ENCODE results near the gene COL25A1. TPM values are rescaled to one million over a fixed set of nuclear protein-coding genes. Genes with fewer than 3 reads are reported as not detected.

The COL25A1 gene
- total and polyA plus RNA-seq, 4 donors: 0.61 to 4.4 (median 2.1) TPM

DNA sequence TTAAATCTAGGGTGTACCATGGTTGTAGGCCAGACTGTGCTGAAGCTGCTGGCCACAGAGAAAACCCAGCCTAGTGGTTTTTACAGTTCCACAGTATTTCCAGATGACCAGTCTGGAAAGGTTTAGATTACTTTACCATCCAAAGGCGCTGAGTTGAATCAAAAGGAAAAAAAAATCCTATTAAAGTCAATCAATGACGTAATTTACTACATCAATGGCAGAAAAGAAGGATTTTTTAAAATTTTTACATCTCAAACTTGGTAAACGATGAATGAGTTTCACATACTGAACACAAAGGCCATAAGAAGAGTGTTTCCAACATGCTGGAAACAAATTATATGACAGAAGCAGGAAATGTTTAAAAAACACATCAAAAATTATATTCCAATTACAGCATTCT is 409.0 kb downstream of the COL25A1 start (continued):
- TF ChIP-seq ZBTB33 (IDR thresholded peaks at IDR 0.05): no peak

GRCh38 chr4:108891896-108892590 is 410.4 kb downstream of the COL25A1 start:
- Histone ChIP-seq H3K36me3 (ENCODE audit: control insufficient read depth in 4 of 4, insufficient read depth in 3 of 4, low read depth in 1 of 4, low read length in 3 of 4) (no peaks in the 10 kb centered on the region), H3K27me3 (ENCODE audit: control insufficient read depth in 4 of 4, insufficient read depth in 4 of 4, low read length in 3 of 4) (no peaks in the 10 kb centered on the region), H3K4me3 (ENCODE audit: low read depth in 1 of 3, low read length in 3 of 3) (no peak overlapping the region), H3K9ac (ENCODE audit: low read depth in 1 of 2, low read length in 2 of 2) (no peak overlapping the region), H3K9me3 (ENCODE audit: control insufficient read depth in 4 of 4, low read length in 3 of 4) (no peaks in the 10 kb centered on the region), H3K27ac (ENCODE audit: low read depth in 1 of 2, low read length in 2 of 2) (no peak overlapping the region), H3K4me1 (ENCODE audit: control insufficient read depth in 4 of 4, insufficient read depth in 4 of 4, low read length in 3 of 4) (peaks cover 0 to 2% (median 0%) of the 10 kb centered on the region in 4 donors)
- TF ChIP-seq ZBTB33 (IDR thresholded peaks at IDR 0.05) (no peak), JUND (IDR thresholded peaks at IDR 0.05) (no peak), ATF3 (IDR thresholded peaks at IDR 0.05) (no peak), GABPA (IDR thresholded peaks at IDR 0.05 in 1 of 2, conservative IDR thresholded peaks at IDR 0.05 in 1 of 2) (no peak), TAF1 (conservative IDR thresholded peaks at IDR 0.05) (no peak), HNF4A (conservative IDR thresholded peaks at IDR 0.05) (no peak), FOXA1 (IDR thresholded peaks at IDR 0.05) (no peak), NR2F2 (IDR thresholded peaks at IDR 0.05) (no peak), RAD21 (IDR thresholded peaks at IDR 0.05) (no peak), HNF4G (IDR thresholded peaks at IDR 0.05) (no peak), FOXA2 (IDR thresholded peaks at IDR 0.05) (no peak)
- 85% methylated on average over 1 of the region's 1 CpG for WGBS
- no peak for DNase-seq (ENCODE audit: low spot score)

DNA sequence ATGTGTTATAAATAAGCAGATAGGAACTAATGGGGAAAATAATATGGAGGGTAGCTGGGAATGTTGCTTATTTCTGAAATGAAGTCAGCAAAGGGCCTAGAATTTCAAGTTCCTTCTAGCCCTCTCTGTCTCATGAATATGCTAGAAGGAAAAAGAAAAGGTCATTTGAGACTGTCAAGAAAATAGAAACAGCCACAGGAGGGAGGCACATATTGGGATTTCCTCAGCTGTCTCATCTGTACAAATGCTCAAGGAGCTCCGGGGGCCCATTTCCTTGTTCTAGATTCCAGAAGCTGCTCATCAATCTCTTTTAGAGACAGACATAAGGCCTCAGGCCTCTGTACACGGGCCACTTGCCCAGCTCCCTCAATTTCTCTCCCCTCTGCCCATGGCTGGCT is 412.0 kb downstream of the COL25A1 start:
- Histone ChIP-seq H3K4me3 (ENCODE audit: low read depth in 1 of 3, low read length in 3 of 3) (no peak overlapping the region), H3K9me3 (ENCODE audit: control insufficient read depth in 4 of 4, low read length in 3 of 4) (no peaks in the 10 kb centered on the region), H3K9ac (ENCODE audit: low read depth in 1 of 2, low read length in 2 of 2) (no peak overlapping the region), H3K27ac (ENCODE audit: low read depth in 1 of 2, low read length in 2 of 2) (no peak overlapping the region), H3K27me3 (ENCODE audit: control insufficient read depth in 4 of 4, insufficient read depth in 4 of 4, low read length in 3 of 4) (no peaks in the 10 kb centered on the region), H3K4me1 (ENCODE audit: control insufficient read depth in 4 of 4, insufficient read depth in 4 of 4, low read length in 3 of 4) (peaks cover 0 to 2% (median 0%) of the 10 kb centered on the region in 4 donors), H3K36me3 (ENCODE audit: control insufficient read depth in 4 of 4, insufficient read depth in 3 of 4, low read depth in 1 of 4, low read length in 3 of 4) (no peaks in the 10 kb centered on the region)
- 71% methylated on average over 2 of the region's 2 CpGs for WGBS
- TF ChIP-seq ATF3 (IDR thresholded peaks at IDR 0.05) (no peak), ZBTB33 (IDR thresholded peaks at IDR 0.05) (no peak), RAD21 (IDR thresholded peaks at IDR 0.05) (peak in 1 of 2 donors; percentile 11)
- DNase-seq (ENCODE audit: low spot score): no peak
